Embryonic facial prominence (tissue), 1 donor: Measurements from ENCODE around the gene ZDHHC23.

Experiments
- DNase-seq: peaks from one replicate; pipeline ENCODE4 v3.0.0-alpha.2; 2016; ENCODE audit errors: extremely low spot score

Gene ZDHHC23

GRCh38 chr3:113947372-113948014 lies at the start of gene ZDHHC23:
Gene ZDHHC23, plus strand, starts transcription at chr3:113948013. Its CDS starts 790 bp downstream, at chr3:113948803.
- DNase-seq, result no peak

- DNase-seq, result no peak
Measured at GRCh38 chr3:113898892-113899291, 48.9 kb upstream of the ZDHHC23 start.

GRCh38 chr3:113906568-113907140 lies 41.2 kb upstream of the ZDHHC23 start:
- no peak for DNase-seq

GRCh38 chr3:113908133-113908532 lies 39.7 kb upstream of the ZDHHC23 start:
- DNase-seq, result no peak

- no peak for DNase-seq
Measured at GRCh38 chr3:113910966-113911365, 36.8 kb upstream of the ZDHHC23 start.

GRCh38 chr3:113912552-113913236 lies 35.1 kb upstream of the ZDHHC23 start:
- DNase-seq, result no peak

GRCh38 chr3:113914646-113915045 lies 33.2 kb upstream of the ZDHHC23 start:
- DNase-seq, result no peak

GRCh38 chr3:113927556-113927955 lies 20.3 kb upstream of the ZDHHC23 start:
- DNase-seq, result no peak

GRCh38 chr3:113946831-113947230 lies 982 bp upstream of the ZDHHC23 start:
- DNase-seq, result no peak

GRCh38 chr3:113948015-113948917 lies 453 bp downstream of the ZDHHC23 start:
- no peak for DNase-seq

- DNase-seq, result no peak
Measured at GRCh38 chr3:113952921-113953320, 5.1 kb downstream of the ZDHHC23 start.

- no peak for DNase-seq
Measured at GRCh38 chr3:113953677-113954076, 5.9 kb downstream of the ZDHHC23 start.

GRCh38 chr3:113954091-113954685 lies 6.4 kb downstream of the ZDHHC23 start:
- DNase-seq, result no peak

GRCh38 chr3:113963879-113964278 lies 16.1 kb downstream of the ZDHHC23 start:
- DNase-seq, result no peak

- no peak for DNase-seq
Measured at GRCh38 chr3:113966172-113966571, 18.4 kb downstream of the ZDHHC23 start.

GRCh38 chr3:113968986-113969385 lies 21.2 kb downstream of the ZDHHC23 start:
- DNase-seq, result no peak

GRCh38 chr3:113977822-113978221 lies 30.0 kb downstream of the ZDHHC23 start:
- no peak for DNase-seq

GRCh38 chr3:113979916-113980315 lies 32.1 kb downstream of the ZDHHC23 start:
- no peak for DNase-seq

GRCh38 chr3:113981803-113982202 lies 34.0 kb downstream of the ZDHHC23 start:
- no peak for DNase-seq

GRCh38 chr3:113983544-113983943 lies 35.7 kb downstream of the ZDHHC23 start:
- DNase-seq, result no peak

GRCh38 chr3:113985541-113985940 lies 37.7 kb downstream of the ZDHHC23 start:
- DNase-seq, result no peak

GRCh38 chr3:114005481-114005880 lies 57.7 kb downstream of the ZDHHC23 start:
- DNase-seq, result no peak
